RCC 7860 (cell line): Measurements from ENCODE around the gene APEH.
"Not testable (repeated sequence)": the region's sequence is repeated elsewhere in the genome, so short reads cannot be mapped to it uniquely, and the experiment has no call there.

Source experiments
- DNase-seq: peaks from one replicate; pipeline ENCODE4 v3.0.0-alpha.2; 2015; ENCODE audit warnings: low spot score
- FAIRE-seq: peaks from 2 replicates; lab custom pipeline; 2012; peaks lifted over from hg19 to GRCh38; lab: Jason Lieb, UNC

APEH gene

GRCh38 chr3:49689046-49689907, 15.1 kb downstream of the APEH start, which contains the start of the genes MST1 and RNF123:
TSS of gene MST1 (minus strand) at chr3:49689474. CDS start at chr3:49688691, 783 bp downstream.
TSS of gene RNF123 (plus strand) at chr3:49689557. CDS start at chr3:49691166, 1,609 bp downstream.
- DNase-seq = peak; percentile 62
- no peak for FAIRE-seq

GRCh38 chr3:49689908-49690624, 15.9 kb downstream of the APEH start:
- FAIRE-seq, DNase-seq: not testable (repeated sequence)

GRCh38 chr3:49690856-49691255, 16.7 kb downstream of the APEH start:
- DNase-seq, FAIRE-seq: not testable (repeated sequence)

- not testable (repeated sequence) for DNase-seq, FAIRE-seq
Measured at GRCh38 chr3:49691481-49691880, 17.3 kb downstream of the APEH start.

GRCh38 chr3:49694409-49695070, 20.4 kb downstream of the APEH start:
- not testable (repeated sequence) for DNase-seq, FAIRE-seq

GRCh38 chr3:49695350-49696015, 21.3 kb downstream of the APEH start:
- not testable (repeated sequence) for FAIRE-seq

GRCh38 chr3:49699281-49699979, 25.3 kb downstream of the APEH start:
- FAIRE-seq = no peak
- no peak for DNase-seq

More at GRCh38 chr3:49695350-49696015, 21.3 kb downstream of the APEH start:
- not testable (repeated sequence) for DNase-seq

- no peak for DNase-seq
- FAIRE-seq = no peak
Measured at GRCh38 chr3:49700014-49700413, 25.9 kb downstream of the APEH start.

- DNase-seq (no peak), FAIRE-seq (no peak)
Measured at GRCh38 chr3:49700453-49701128, 26.4 kb downstream of the APEH start.

- FAIRE-seq (no peak), DNase-seq (no peak)
Measured at GRCh38 chr3:49701388-49702077, 27.4 kb downstream of the APEH start.

- no peak for FAIRE-seq
Measured at GRCh38 chr3:49702672-49703071, 28.5 kb downstream of the APEH start.

GRCh38 chr3:49703443-49703927, 29.3 kb downstream of the APEH start:
- FAIRE-seq = no peak

More at GRCh38 chr3:49702672-49703071, 28.5 kb downstream of the APEH start:
- no peak for DNase-seq

GRCh38 chr3:49703956-49704355, 29.8 kb downstream of the APEH start:
- DNase-seq (no peak), FAIRE-seq (no peak)

More at GRCh38 chr3:49703443-49703927, 29.3 kb downstream of the APEH start:
- peak; percentile 50 for DNase-seq

GRCh38 chr3:49704629-49705028, 30.5 kb downstream of the APEH start:
- no peak for FAIRE-seq
- DNase-seq = no peak

- DNase-seq (no peak), FAIRE-seq (no peak)
Measured at GRCh38 chr3:49705390-49705960, 31.3 kb downstream of the APEH start.

GRCh38 chr3:49706456-49707112, 32.4 kb downstream of the APEH start:
- no peak for FAIRE-seq
- no peak for DNase-seq

- FAIRE-seq (no peak), DNase-seq (no peak)
Measured at GRCh38 chr3:49707113-49707480, 32.9 kb downstream of the APEH start.

GRCh38 chr3:49709852-49710251, 35.7 kb downstream of the APEH start:
- DNase-seq (no peak), FAIRE-seq (no peak)
